VCaP (cell line): Measurements from ENCODE around the gene FAM83B.

ENCODE experiments used
- H3K27ac ChIP-seq: fragments of 450-650 bp; 2 replicates; pipeline ENCODE4 v1.5.1; 2017
- CTCF ChIP-seq: fragments of 450-650 bp; conservative IDR thresholded peaks from 2 replicates; pipeline ENCODE4 v1.5.1; 2017; ENCODE audit warnings: mild to moderate bottlenecking, moderate library complexity

Gene FAM83B

GRCh38 chr6:54899986-54900385 is 53.4 kb downstream of the FAM83B start:
- TF ChIP-seq CTCF = no peak
- no peak overlapping the region for H3K27ac ChIP-seq

DNA sequence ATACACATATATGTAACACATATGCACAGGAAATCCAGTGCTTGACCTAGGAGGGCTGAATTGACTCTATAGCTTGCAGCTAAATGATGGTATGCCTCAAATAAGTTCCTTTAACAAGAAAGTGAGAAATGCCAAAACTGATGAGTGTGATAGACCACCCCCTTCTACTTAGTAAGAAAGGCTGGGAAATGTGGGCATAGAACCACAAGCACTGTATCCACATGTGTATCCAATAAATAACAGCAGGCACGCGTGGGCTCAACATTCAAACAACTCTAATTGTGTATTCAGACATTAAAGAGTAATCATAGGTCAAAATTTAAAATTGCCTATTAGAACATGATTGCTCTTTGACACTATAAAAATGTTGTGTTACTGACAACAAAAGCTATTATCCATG is 54.1 kb downstream of the FAM83B start:
- H3K27ac ChIP-seq = no peak overlapping the region
- TF ChIP-seq CTCF = no peak

GRCh38 chr6:54903884-54904283 is 57.3 kb downstream of the FAM83B start:
- H3K27ac ChIP-seq = no peak overlapping the region
- TF ChIP-seq CTCF = no peak

DNA sequence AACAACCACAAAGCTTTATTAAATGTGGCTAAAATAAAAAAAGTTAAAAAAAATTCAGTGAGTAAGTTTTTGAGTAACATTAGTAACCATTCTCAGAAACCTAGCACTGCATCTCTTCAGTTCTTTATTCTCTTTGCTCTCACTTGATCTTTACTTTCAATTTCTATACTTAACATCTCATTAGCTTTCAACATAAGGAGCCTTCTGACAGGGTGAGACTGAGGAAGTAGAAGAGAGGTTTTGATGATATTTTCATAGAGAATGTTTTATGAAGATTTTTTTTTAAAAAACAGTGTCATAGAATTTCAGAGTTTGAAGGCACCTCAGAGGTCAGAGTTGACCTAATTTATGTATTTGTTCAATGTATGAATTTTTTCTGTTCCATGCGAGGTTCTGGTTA is 60.8 kb downstream of the FAM83B start:
- H3K27ac ChIP-seq = no peak overlapping the region
- no peak for TF ChIP-seq CTCF

DNA sequence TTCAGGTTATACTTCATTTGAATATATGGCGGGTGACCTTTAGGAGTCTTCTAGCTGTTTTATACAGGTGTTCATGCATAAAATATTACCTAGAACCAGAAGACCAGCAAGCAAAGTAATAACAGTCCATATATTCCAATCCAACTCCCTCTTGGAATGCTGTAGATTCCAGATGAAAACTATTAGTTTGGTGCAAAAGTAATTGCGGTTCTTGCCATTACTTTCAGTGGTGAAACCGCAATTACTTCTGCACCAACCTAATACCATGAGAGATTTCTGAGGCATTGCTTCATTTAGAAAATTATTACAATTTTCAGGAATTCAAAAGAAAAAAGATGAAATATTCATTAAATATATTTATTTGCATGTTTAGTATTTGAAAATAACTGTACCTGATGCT is 62.6 kb downstream of the FAM83B start:
- H3K27ac ChIP-seq = no peak overlapping the region
- no peak for TF ChIP-seq CTCF

GRCh38 chr6:54910431-54910884 is 63.9 kb downstream of the FAM83B start:
- no peak for TF ChIP-seq CTCF
- no peak overlapping the region for H3K27ac ChIP-seq

DNA sequence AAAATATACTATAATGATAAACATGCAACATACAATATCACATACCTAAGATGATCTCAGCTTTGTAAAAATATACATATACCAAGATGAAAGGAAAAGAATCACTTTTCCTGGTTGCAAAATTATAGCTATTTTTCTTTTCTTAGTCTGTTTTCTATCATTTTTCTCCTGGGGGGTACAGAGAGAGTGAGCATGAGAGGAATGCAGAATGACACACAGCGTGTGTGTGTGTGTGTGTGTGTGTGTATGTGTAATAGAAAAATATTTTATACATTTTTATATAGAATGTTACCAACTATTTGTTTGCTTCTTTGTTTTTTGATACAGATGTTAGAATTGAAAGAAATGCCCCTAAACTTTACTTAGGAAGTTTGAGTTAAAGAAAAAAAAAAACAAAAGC is 64.3 kb downstream of the FAM83B start:
- no peak for TF ChIP-seq CTCF
- no peak overlapping the region for H3K27ac ChIP-seq

DNA sequence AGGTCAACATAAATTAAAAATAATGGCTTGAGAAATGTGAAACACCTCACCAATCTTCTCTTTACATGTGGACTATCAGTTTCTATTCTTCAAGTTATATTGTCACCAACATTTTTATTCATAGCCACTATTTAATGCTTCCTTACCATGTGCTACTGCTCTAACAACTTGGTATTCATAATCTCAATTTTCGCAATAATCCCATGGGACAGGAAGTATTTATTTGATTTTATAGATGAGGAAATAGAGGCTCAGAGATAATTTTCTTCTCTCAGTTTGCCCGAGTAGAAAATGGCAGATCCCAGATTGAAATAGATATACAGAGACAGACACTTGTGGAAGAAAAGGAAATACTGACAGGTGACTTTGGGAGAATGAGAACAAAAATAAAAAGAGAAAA is 66.6 kb downstream of the FAM83B start:
- TF ChIP-seq CTCF = no peak
- H3K27ac ChIP-seq = no peak overlapping the region
